ENCODE measurements around the gene PTPRJ. TPM values are rescaled to one million over a fixed set of nuclear protein-coding genes. Genes with fewer than 3 reads are reported as not detected.

PTPRJ gene
- total RNA-seq, 1 experiment from 2014 or later: 10.5 TPM

- no peak for ATAC-seq
- Histone ChIP-seq H3K9ac (ENCODE audit: low read length) (no peak overlapping the region), H3K4me1 (ENCODE audit: insufficient read depth, low read length) (peaks cover 24% of the 10 kb centered on the region), H2AFZ (ENCODE audit: low read length) (no peak overlapping the region), H3K27ac (ENCODE audit: low read length) (no peak overlapping the region), H3K4me2 (ENCODE audit: low read length) (no peak overlapping the region), H3K9me2 (replicated peaks; ENCODE audit: low read length) (no peaks in the 10 kb centered on the region), H3F3A (ENCODE audit: low read length, unreplicated experiment) (no peaks in the 10 kb centered on the region), H4K20me1 (ENCODE audit: low read length) (no peaks in the 10 kb centered on the region), H3K9me3 (ENCODE audit: low read length) (no peaks in the 10 kb centered on the region), H3K79me2 (ENCODE audit: low read length) (peaks cover 24% of the 10 kb centered on the region), H3K4me3 (ENCODE audit: low read length) (no peak overlapping the region), H3K36me3 (ENCODE audit: low read depth, low read length) (no peaks in the 10 kb centered on the region), H3K27me3 (ENCODE audit: low read length) (no peaks in the 10 kb centered on the region)
- no peak for TF ChIP-seq EZH2phosphoT487 (IDR thresholded peaks at IDR 0.05; ENCODE audit: borderline replicate concordance, low read length)
- TF ChIP-seq EZH2 (IDR thresholded peaks at IDR 0.05; ENCODE audit: low read length, unreplicated experiment): no peak
- TF ChIP-seq, protein P1, sequence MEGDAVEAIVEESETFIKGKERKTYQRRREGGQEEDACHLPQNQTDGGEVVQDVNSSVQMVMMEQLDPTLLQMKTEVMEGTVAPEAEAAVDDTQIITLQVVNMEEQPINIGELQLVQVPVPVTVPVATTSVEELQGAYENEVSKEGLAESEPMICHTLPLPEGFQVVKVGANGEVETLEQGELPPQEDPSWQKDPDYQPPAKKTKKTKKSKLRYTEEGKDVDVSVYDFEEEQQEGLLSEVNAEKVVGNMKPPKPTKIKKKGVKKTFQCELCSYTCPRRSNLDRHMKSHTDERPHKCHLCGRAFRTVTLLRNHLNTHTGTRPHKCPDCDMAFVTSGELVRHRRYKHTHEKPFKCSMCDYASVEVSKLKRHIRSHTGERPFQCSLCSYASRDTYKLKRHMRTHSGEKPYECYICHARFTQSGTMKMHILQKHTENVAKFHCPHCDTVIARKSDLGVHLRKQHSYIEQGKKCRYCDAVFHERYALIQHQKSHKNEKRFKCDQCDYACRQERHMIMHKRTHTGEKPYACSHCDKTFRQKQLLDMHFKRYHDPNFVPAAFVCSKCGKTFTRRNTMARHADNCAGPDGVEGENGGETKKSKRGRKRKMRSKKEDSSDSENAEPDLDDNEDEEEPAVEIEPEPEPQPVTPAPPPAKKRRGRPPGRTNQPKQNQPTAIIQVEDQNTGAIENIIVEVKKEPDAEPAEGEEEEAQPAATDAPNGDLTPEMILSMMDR (conservative IDR thresholded peaks at IDR 0.05; ENCODE audit: low read depth, low read length): no peak
- no TSS peak for BruUV-seq (replicated peaks)
- DNase-seq: no peak
- intact Hi-C loops (cut with micrococcal nuclease): no loop called here
- ChIA-PET POLR2A (ENCODE audit: unreplicated experiment) (no interaction called here), CTCF (no interaction called here)
These were observed 86.8 kb downstream of the PTPRJ start for GRCh38 chr11:48066881-48067800.

GRCh38 chr11:48073031-48073861 is 92.9 kb downstream of the PTPRJ start:
- TF ChIP-seq EZH2phosphoT487 (IDR thresholded peaks at IDR 0.05; ENCODE audit: borderline replicate concordance, low read length) (no peak), EZH2 (IDR thresholded peaks at IDR 0.05; ENCODE audit: low read length, unreplicated experiment) (no peak)
- TF ChIP-seq, protein P1 (conservative IDR thresholded peaks at IDR 0.05; ENCODE audit: low read depth, low read length): no peak
- Histone ChIP-seq H3K36me3 (ENCODE audit: low read depth, low read length) (no peaks in the 10 kb centered on the region), H2AFZ (ENCODE audit: low read length) (no peak overlapping the region), H4K20me1 (ENCODE audit: low read length) (no peaks in the 10 kb centered on the region), H3K4me2 (ENCODE audit: low read length) (no peak overlapping the region), H3K4me1 (ENCODE audit: insufficient read depth, low read length) (no peaks in the 10 kb centered on the region), H3K4me3 (ENCODE audit: low read length) (no peak overlapping the region), H3K9me2 (replicated peaks; ENCODE audit: low read length) (no peaks in the 10 kb centered on the region), H3K79me2 (ENCODE audit: low read length) (no peaks in the 10 kb centered on the region), H3K9me3 (ENCODE audit: low read length) (no peaks in the 10 kb centered on the region), H3F3A (ENCODE audit: low read length, unreplicated experiment) (no peaks in the 10 kb centered on the region), H3K9ac (ENCODE audit: low read length) (no peak overlapping the region), H3K27me3 (ENCODE audit: low read length) (no peaks in the 10 kb centered on the region), H3K27ac (ENCODE audit: low read length) (no peak overlapping the region)
- ATAC-seq (no peak), DNase-seq (no peak)
- intact Hi-C loops (cut with micrococcal nuclease): no loop called here
- ChIA-PET POLR2A (ENCODE audit: unreplicated experiment) (no interaction called here), CTCF (no interaction called here)
- BruUV-seq (replicated peaks): no TSS peak
